Cardiac muscle cell (in vitro differentiated cells and primary cell): ENCODE results near the gene LGALS12. TPM values are rescaled to one million over a fixed set of nuclear protein-coding genes. Genes with fewer than 3 reads are reported as not detected.

ENCODE experiments used
- DNase-seq, 2 donors: peaks; one replicate each; pipeline versions ENCODE4 v3.0.0 to v3.0.0-alpha.2; 2010 to 2017; ENCODE audit warnings: low read depth in 1 of 2, low spot score in 1 of 2
- H3K27ac ChIP-seq: fragments of 200-600 bp; sonication (generic); 2 replicates; pipeline ENCODE4 v1.5.1; 2016
- H3K27me3 ChIP-seq: fragments of 200-600 bp; sonication (generic); 2 replicates; pipeline ENCODE4 v1.6.0; 2016; ENCODE audit warnings: control low read depth
- H3K36me3 ChIP-seq: fragments of 200-600 bp; sonication (generic); 2 replicates; pipeline ENCODE4 v1.5.1; 2016; ENCODE audit warnings: control low read depth
- H3K4me1 ChIP-seq: fragments of 200-600 bp; sonication (generic); 2 replicates; pipeline ENCODE4 v1.8.1; 2017; ENCODE audit warnings: low read depth, mild to moderate bottlenecking, mixed run types
- H3K4me3 ChIP-seq: fragments of 200-600 bp; sonication (generic); 2 replicates; pipeline ENCODE4 v1.5.1; 2016; ENCODE audit warnings: mild to moderate bottlenecking
- H3K9me3 ChIP-seq: fragments of 200-600 bp; sonication (generic); 2 replicates; pipeline ENCODE4 v1.5.1; 2017; ENCODE audit warnings: low read depth, mild to moderate bottlenecking, control low read depth
- polyA plus RNA-seq: library from polyadenylated mRNA; unstranded; fragments of >200 nt; fragmentation: Nextera tagmentation; extraction: Ambion mirVana; gene quantifications from 2 replicates; pipeline ENCODE4 v1.2.1, GENCODE V29; 2016
- total RNA-seq: library from RNA; depleted of rRNA; stranded (reverse); fragments of >200 nt; gene quantifications from 2 replicates; pipeline ENCODE4 v1.2.3, GENCODE V29; 2016
- TF ChIP-seq, protein P1 (sequence below): IDR thresholded peaks from 2 replicates; pipeline ENCODE4 v1.5.1; 2012; ENCODE audit warnings: low read depth, mild to moderate bottlenecking, low read length

Gene LGALS12
- total and polyA plus RNA-seq, 2 experiments from 2014 or later = not detected

DNA sequence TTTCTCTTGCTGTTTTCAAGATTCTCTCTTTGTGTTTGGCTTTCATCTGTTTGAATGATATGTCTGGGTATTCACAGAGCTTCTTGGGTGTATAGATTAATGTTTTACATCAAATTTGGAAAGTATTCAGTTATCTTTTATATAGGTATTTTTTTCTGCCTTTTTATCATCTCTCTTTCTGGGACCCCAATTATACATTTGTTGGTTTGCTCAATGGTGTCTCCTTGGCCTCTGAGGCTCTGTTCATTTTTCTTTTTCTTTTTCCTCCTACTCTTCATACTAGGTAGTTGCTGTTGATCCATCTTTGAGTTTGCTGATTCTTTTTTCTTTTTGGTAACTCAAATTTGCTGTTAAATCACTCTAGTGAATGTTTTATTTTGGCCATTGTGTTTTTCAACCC, 29.3 kb upstream of the LGALS12 start:
- no peaks in the 10 kb centered on the region for H3K9me3 ChIP-seq
- TF ChIP-seq, protein P1, sequence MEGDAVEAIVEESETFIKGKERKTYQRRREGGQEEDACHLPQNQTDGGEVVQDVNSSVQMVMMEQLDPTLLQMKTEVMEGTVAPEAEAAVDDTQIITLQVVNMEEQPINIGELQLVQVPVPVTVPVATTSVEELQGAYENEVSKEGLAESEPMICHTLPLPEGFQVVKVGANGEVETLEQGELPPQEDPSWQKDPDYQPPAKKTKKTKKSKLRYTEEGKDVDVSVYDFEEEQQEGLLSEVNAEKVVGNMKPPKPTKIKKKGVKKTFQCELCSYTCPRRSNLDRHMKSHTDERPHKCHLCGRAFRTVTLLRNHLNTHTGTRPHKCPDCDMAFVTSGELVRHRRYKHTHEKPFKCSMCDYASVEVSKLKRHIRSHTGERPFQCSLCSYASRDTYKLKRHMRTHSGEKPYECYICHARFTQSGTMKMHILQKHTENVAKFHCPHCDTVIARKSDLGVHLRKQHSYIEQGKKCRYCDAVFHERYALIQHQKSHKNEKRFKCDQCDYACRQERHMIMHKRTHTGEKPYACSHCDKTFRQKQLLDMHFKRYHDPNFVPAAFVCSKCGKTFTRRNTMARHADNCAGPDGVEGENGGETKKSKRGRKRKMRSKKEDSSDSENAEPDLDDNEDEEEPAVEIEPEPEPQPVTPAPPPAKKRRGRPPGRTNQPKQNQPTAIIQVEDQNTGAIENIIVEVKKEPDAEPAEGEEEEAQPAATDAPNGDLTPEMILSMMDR = no peak
- H3K4me1 ChIP-seq = no peaks in the 10 kb centered on the region
- no peak for DNase-seq
- H3K4me3 ChIP-seq = no peak overlapping the region
- H3K27ac ChIP-seq = no peak overlapping the region
- H3K27me3 ChIP-seq = no peaks in the 10 kb centered on the region
- H3K36me3 ChIP-seq = no peaks in the 10 kb centered on the region

DNA sequence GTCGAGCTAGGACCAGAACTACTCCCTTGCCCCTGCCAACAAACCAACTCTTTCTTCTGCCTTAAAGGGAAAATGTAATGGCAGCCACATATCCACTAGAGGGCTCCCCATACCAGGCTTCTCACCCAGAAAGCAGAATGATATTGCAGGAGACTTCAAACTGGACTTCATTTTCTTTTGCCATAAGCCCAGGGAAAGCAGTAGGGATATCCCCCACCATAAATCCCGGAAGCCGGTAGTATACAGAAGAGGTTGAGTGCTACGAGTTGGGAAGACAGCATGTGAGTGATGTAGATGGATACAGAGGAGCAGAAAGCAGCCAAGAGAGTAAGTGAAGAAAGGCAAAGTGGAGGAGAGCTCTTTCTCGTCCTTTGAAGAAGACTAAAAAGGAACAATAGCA, 27.0 kb upstream of the LGALS12 start:
- TF ChIP-seq, protein P1 = peak; percentile 92
- Histone ChIP-seq H3K4me1 (no peaks in the 10 kb centered on the region), H3K4me3 (no peak overlapping the region), H3K36me3 (no peaks in the 10 kb centered on the region), H3K27me3 (no peaks in the 10 kb centered on the region), H3K27ac (no peak overlapping the region), H3K9me3 (no peaks in the 10 kb centered on the region)
- DNase-seq = peak; percentile 75 to 91

DNA sequence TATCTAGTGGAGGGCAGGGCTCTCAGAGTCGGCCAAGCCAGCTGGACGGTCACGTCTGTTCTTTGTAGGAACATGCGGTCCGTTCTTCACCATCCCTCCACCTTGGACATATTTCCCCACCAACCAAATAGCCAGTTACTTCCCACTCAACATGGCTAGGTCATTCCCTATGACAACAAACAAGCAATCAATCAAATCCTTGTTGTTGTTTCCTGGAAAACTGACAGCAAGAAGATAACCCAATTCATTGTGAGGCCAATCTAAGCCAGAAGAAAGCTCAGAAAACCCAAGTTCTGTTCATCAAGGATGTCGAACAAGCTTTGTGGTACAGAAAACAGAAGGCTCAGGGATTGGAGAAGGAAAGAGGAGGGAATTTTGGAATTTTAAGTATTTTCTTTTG, 25.8 kb upstream of the LGALS12 start:
- TF ChIP-seq, protein P1 = no peak
- Histone ChIP-seq H3K4me1 (no peaks in the 10 kb centered on the region), H3K9me3 (no peaks in the 10 kb centered on the region), H3K27ac (no peak overlapping the region), H3K4me3 (no peak overlapping the region), H3K36me3 (no peaks in the 10 kb centered on the region), H3K27me3 (no peaks in the 10 kb centered on the region)
- no peak for DNase-seq

DNA sequence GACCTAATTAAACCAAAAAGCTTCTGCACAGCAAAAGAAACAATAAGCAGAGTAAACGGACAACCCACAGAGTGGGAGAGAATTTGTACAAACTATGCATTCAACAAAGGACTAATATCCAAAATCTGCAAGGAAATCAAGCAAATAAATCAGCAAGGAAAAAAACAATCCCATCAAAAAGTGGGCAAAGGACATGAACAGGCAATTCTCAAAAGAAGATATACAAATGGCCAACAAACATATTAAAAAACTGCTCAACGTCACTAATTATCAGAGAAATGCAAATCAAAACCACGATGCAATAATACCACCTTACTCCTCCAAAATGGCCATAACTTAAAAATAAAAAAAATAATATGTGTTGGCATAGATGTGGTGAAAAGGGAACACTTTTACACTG, 20.1 kb upstream of the LGALS12 start:
- no peaks in the 10 kb centered on the region for H3K4me1 ChIP-seq
- peaks cover 12% of the 10 kb centered on the region for H3K27me3 ChIP-seq
- no peaks in the 10 kb centered on the region for H3K36me3 ChIP-seq
- no peak overlapping the region for H3K4me3 ChIP-seq
- no peaks in the 10 kb centered on the region for H3K9me3 ChIP-seq
- TF ChIP-seq, protein P1 = no peak
- H3K27ac ChIP-seq = no peak overlapping the region
- no peak for DNase-seq

DNA sequence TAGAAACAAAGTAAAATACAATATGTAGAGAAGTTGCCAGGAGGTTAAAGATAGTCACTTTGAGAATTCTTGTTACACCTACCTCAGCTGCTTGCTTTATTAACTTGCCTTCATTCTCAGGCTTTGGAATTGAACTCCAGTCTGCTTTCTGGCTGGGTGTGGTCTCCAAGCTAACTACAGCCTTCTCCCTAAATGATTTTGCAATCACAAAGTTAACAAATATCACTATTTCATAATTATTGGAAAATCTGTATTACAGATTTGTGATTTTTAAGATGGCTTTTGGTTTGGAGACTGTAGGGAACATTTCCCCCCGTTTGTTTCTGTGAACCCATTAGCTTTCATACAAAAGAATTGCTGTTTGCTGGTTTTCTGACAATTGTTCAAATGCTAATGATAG, 17.1 kb upstream of the LGALS12 start:
- Histone ChIP-seq H3K9me3 (no peaks in the 10 kb centered on the region), H3K4me3 (no peak overlapping the region), H3K36me3 (no peaks in the 10 kb centered on the region), H3K27ac (no peak overlapping the region), H3K4me1 (peaks cover 7% of the 10 kb centered on the region), H3K27me3 (peaks cover 28% of the 10 kb centered on the region)
- DNase-seq = peak in 1 of 2 donors; percentile 28
- TF ChIP-seq, protein P1 = no peak

DNA sequence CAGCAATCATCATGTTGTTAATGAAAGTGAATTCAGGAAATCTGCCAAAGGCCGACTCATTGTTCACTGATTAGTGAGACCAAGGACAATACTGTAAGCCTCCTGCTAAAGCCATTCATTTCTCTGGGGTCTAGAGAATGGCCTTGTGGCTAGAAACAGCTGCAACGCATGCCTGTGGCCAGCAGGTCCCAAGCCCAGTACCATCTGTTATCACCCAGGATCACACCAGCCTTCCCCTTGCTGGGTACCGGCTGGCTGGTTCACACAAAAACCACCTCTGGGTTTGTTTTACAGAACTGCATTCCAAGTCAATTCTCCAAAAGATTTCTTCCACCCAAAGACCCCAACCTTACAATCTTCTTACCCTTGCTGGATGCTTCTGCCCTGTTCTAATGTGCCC, 16.0 kb upstream of the LGALS12 start:
- H3K36me3 ChIP-seq = no peaks in the 10 kb centered on the region
- peak in 1 of 2 donors; percentile 78 for DNase-seq
- H3K9me3 ChIP-seq = no peaks in the 10 kb centered on the region
- peaks cover 28% of the 10 kb centered on the region for H3K27me3 ChIP-seq
- no peak overlapping the region for H3K27ac ChIP-seq
- TF ChIP-seq, protein P1 = peak; percentile 12
- peaks cover 7% of the 10 kb centered on the region for H3K4me1 ChIP-seq
- H3K4me3 ChIP-seq = no peak overlapping the region
